Stimulated activated naive CD8-positive, alpha-beta T cell treated with anti-CD3 and anti-CD28 coated beads, Interleukin-15, amount 100 ng/mL, for 72 hours (primary cell): ENCODE results near the gene ZNF425.
A peak's percentile ranks its signal among the peaks of the same experiment; 100 is the strongest.
"Not testable (repeated sequence)": the region's sequence is repeated elsewhere in the genome, so short reads cannot be mapped to it uniquely, and the experiment has no call there.

Source experiments
- ATAC-seq: fragments of 150-1000 bp; cut with Tn5 transposase; 2 replicates; pipeline ENCODE4 v1.10.0; 2021; ENCODE audit warnings: mild to moderate bottlenecking, moderate library complexity
- DNase-seq, 2 donors: peaks; one replicate each; pipeline ENCODE4 v3.0.0; 2021 to 2022
- H3K27ac Mint-ChIP-seq, 2 donors: one replicate each; pipeline ENCODE4 v1.8.0; 2022; ENCODE audit warnings: mild to moderate bottlenecking in 2 of 2, mixed read lengths in 2 of 2, moderate library complexity in 2 of 2
- H3K27me3 Mint-ChIP-seq: one replicate; pipeline ENCODE4 v1.8.0; 2022; ENCODE audit warnings: mixed read lengths
- H3K4me1 Mint-ChIP-seq: one replicate; pipeline ENCODE4 v1.8.0; 2022; ENCODE audit warnings: mild to moderate bottlenecking, mixed read lengths
- H3K4me3 Mint-ChIP-seq, 2 donors: one replicate each; pipeline ENCODE4 v1.8.0; 2022; ENCODE audit warnings: mild to moderate bottlenecking in 2 of 2, mixed read lengths in 2 of 2, moderate library complexity in 1 of 2
- H3K9me3 Mint-ChIP-seq, 2 donors: one replicate each; pipeline ENCODE4 v1.8.0; 2022; ENCODE audit warnings: mixed read lengths in 2 of 2

Gene ZNF425

GRCh38 chr7:149070372-149071125 is 55.6 kb downstream of the ZNF425 start:
- Mint-ChIP-seq H3K27ac (no peak overlapping the region), H3K9me3 (no peaks in the 10 kb centered on the region), H3K4me1 (peaks cover 11% of the 10 kb centered on the region), H3K27me3 (no peaks in the 10 kb centered on the region), H3K4me3 (no peak overlapping the region)
- ATAC-seq (no peak), DNase-seq (no peak)

- Mint-ChIP-seq H3K27me3 (no peaks in the 10 kb centered on the region), H3K4me3 (no peak overlapping the region), H3K4me1 (peaks cover 12% of the 10 kb centered on the region), H3K9me3 (no peaks in the 10 kb centered on the region), H3K27ac (no peak overlapping the region)
- DNase-seq, result no peak
- no peak for ATAC-seq
These were observed 58.3 kb downstream of the ZNF425 start for GRCh38 chr7:149067869-149068268.

GRCh38 chr7:149063476-149063875 is 62.6 kb downstream of the ZNF425 start:
- no peak overlapping the region for H3K27ac Mint-ChIP-seq
- no peaks in the 10 kb centered on the region for H3K9me3 Mint-ChIP-seq
- no peak overlapping the region for H3K4me3 Mint-ChIP-seq
- DNase-seq, result no peak
- H3K4me1 Mint-ChIP-seq, result peaks cover 12% of the 10 kb centered on the region
- ATAC-seq, result no peak
- H3K27me3 Mint-ChIP-seq, result no peaks in the 10 kb centered on the region

- not testable (repeated sequence) for H3K4me1 Mint-ChIP-seq, H3K4me3 Mint-ChIP-seq, DNase-seq, H3K9me3 Mint-ChIP-seq, ATAC-seq, H3K27me3 Mint-ChIP-seq, H3K27ac Mint-ChIP-seq
These were observed 63.8 kb downstream of the ZNF425 start for GRCh38 chr7:149062217-149062899.

- no peak for DNase-seq
- H3K4me1 Mint-ChIP-seq, result peaks cover 7% of the 10 kb centered on the region
- H3K4me3 Mint-ChIP-seq, result no peak overlapping the region
- no peaks in the 10 kb centered on the region for H3K9me3 Mint-ChIP-seq
- H3K27ac Mint-ChIP-seq, result no peak overlapping the region
- ATAC-seq, result no peak
- H3K27me3 Mint-ChIP-seq, result no peaks in the 10 kb centered on the region
These were observed 66.0 kb downstream of the ZNF425 start for GRCh38 chr7:149060156-149060555.

GRCh38 chr7:149053885-149054284 is 72.2 kb downstream of the ZNF425 start:
- peak overlapping the region in 1 of 2 donors; percentile 34 for H3K27ac Mint-ChIP-seq
- H3K9me3 Mint-ChIP-seq, result no peaks in the 10 kb centered on the region
- no peaks in the 10 kb centered on the region for H3K27me3 Mint-ChIP-seq
- DNase-seq (no peak), ATAC-seq (no peak)
- H3K4me1 Mint-ChIP-seq, result no peaks in the 10 kb centered on the region
- H3K4me3 Mint-ChIP-seq, result no peak overlapping the region

- Mint-ChIP-seq H3K9me3 (no peaks in the 10 kb centered on the region), H3K4me3 (no peak overlapping the region), H3K27ac (peak overlapping the region in 1 of 2 donors; percentile 65), H3K27me3 (no peaks in the 10 kb centered on the region), H3K4me1 (no peaks in the 10 kb centered on the region)
- no peak for ATAC-seq
- no peak for DNase-seq
These were observed 72.7 kb downstream of the ZNF425 start for GRCh38 chr7:149053384-149053783.
